ENCODE measurements around the gene LRRC10B.

DNA sequence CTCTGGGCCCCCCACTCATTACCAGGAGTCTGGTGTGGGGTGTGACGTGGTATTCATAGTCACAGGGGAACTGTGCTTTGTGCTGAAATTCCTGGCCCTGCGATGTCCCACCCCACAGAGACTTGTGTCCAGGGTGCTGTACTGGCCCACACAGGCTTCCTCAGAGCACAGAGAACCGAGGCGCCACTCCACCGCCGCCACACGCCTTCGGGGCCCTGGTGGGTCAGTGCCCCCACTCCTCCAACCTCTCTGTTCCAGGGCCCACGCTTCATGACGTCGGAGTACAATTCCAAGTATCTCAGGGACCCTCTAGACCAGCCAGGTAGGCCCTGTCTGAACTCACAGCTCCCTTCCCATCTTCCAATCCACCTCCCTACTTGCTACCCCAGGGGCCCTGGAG, 23.5 kb upstream of the LRRC10B start:
- TF ChIP-seq EZH2 (IDR thresholded peaks at IDR 0.05; ENCODE audit: insufficient read depth, poor library complexity, severe bottlenecking) = no peak
- TF ChIP-seq EZH2phosphoT487 (IDR thresholded peaks at IDR 0.05; ENCODE audit: insufficient read depth, low read depth) = no peak
